Astrocyte (in vitro differentiated cells and primary cell): ENCODE data around the gene CLDN6. TPM values are rescaled to one million over a fixed set of nuclear protein-coding genes. Genes with fewer than 3 reads are reported as not detected.

Experiments used
- DNase-seq: peaks from one replicate; pipeline ENCODE4 v3.0.0-alpha.2; 2010; ENCODE audit warnings: low read depth
- FAIRE-seq: peaks from 2 replicates; lab custom pipeline; 2011; peaks lifted over from hg19 to GRCh38; lab: Jason Lieb, UNC
- H2AFZ ChIP-seq: 2 replicates; pipeline ENCODE4 v1.6.0; 2012; ENCODE audit warnings: low read depth, low read length, inconsistent platforms
- H3K27ac ChIP-seq: 2 replicates; pipeline ENCODE4 v1.5.1; 2011; ENCODE audit warnings: low read depth, low read length, inconsistent platforms
- H3K27me3 ChIP-seq: 2 replicates; pipeline ENCODE4 v1.6.0; 2011; ENCODE audit warnings: low read length, inconsistent platforms; ENCODE audit not compliant: insufficient read depth
- H3K36me3 ChIP-seq: 2 replicates; pipeline ENCODE4 v1.5.1; 2011; ENCODE audit warnings: low read length, inconsistent platforms; ENCODE audit not compliant: insufficient read depth
- H3K4me1 ChIP-seq: 2 replicates; pipeline ENCODE4 v1.5.1; 2011; ENCODE audit warnings: low read length, inconsistent platforms; ENCODE audit not compliant: insufficient read depth
- H3K4me2 ChIP-seq: 2 replicates; pipeline ENCODE4 v1.6.0; 2012; ENCODE audit warnings: low read length, inconsistent platforms
- H3K4me3 ChIP-seq: 2 replicates; pipeline ENCODE4 v1.5.1; 2011; ENCODE audit warnings: low read depth, mild to moderate bottlenecking, low read length, inconsistent platforms; ENCODE audit not compliant: insufficient read depth
- H3K79me2 ChIP-seq: 2 replicates; pipeline ENCODE4 v1.6.0; 2012; ENCODE audit warnings: mild to moderate bottlenecking, low read length, inconsistent platforms; ENCODE audit not compliant: insufficient read depth
- H3K9ac ChIP-seq: 2 replicates; pipeline ENCODE4 v1.6.0; 2012; ENCODE audit warnings: mild to moderate bottlenecking, low read length, inconsistent platforms
- H3K9me3 ChIP-seq: 2 replicates; pipeline ENCODE4 v1.5.1; 2012; ENCODE audit warnings: low read depth, mild to moderate bottlenecking, low read length, inconsistent platforms; ENCODE audit not compliant: insufficient read depth
- H4K20me1 ChIP-seq: 2 replicates; pipeline ENCODE4 v1.6.0; 2012; ENCODE audit warnings: low read length, inconsistent platforms; ENCODE audit not compliant: insufficient read depth
- H3K27ac Mint-ChIP-seq: one replicate; pipeline ENCODE4 v1.8.0; 2021; ENCODE audit warnings: mild to moderate bottlenecking, mixed read lengths; ENCODE audit not compliant: unreplicated experiment
- H3K27me3 Mint-ChIP-seq: one replicate; pipeline ENCODE4 v1.8.0; 2021; ENCODE audit warnings: low read depth, mixed read lengths; ENCODE audit not compliant: unreplicated experiment
- H3K36me3 Mint-ChIP-seq: one replicate; pipeline ENCODE4 v1.8.0; 2021; ENCODE audit warnings: low read depth, mixed read lengths; ENCODE audit not compliant: unreplicated experiment
- H3K4me1 Mint-ChIP-seq: one replicate; pipeline ENCODE4 v1.8.0; 2021; ENCODE audit warnings: low read depth, mixed read lengths; ENCODE audit not compliant: unreplicated experiment
- H3K4me3 Mint-ChIP-seq: one replicate; pipeline ENCODE4 v1.8.0; 2021; ENCODE audit warnings: mild to moderate bottlenecking, moderate library complexity, mixed read lengths; ENCODE audit not compliant: unreplicated experiment
- H3K9me3 Mint-ChIP-seq: one replicate; pipeline ENCODE4 v1.8.0; 2021; ENCODE audit warnings: mild to moderate bottlenecking, mixed read lengths; ENCODE audit not compliant: unreplicated experiment
- EZH2 ChIP-seq: IDR thresholded peaks from 2 replicates; pipeline ENCODE4 v1.6.1; 2012; ENCODE audit warnings: mild to moderate bottlenecking, low read length, inconsistent platforms; ENCODE audit not compliant: insufficient read depth
- total RNA-seq: library from RNA; stranded (reverse); gene quantifications from 2 replicates; pipeline ENCODE4 v1.2.1, GENCODE V29; 2021
- TF ChIP-seq, protein P1 (sequence below): IDR thresholded peaks from 2 replicates; pipeline ENCODE4 v1.5.1; 2011; ENCODE audit warnings: low read depth, mild to moderate bottlenecking, inconsistent platforms, low read length, moderate library complexity; ENCODE audit not compliant: insufficient read depth

The CLDN6 gene
- total RNA-seq, 1 donor from 2014 or later: 584 TPM

- DNase-seq: no peak
- H3K4me3 Mint-ChIP-seq: no peak overlapping the region
- Histone ChIP-seq H3K4me2 (no peak overlapping the region), H3K4me1 (peaks cover 22% of the 10 kb centered on the region), H3K36me3 (no peaks in the 10 kb centered on the region), H3K9ac (no peak overlapping the region), H3K27me3 (peaks cover 40% of the 10 kb centered on the region), H3K79me2 (no peaks in the 10 kb centered on the region), H3K4me3 (no peak overlapping the region), H3K27ac (no peak overlapping the region), H4K20me1 (peaks cover 5% of the 10 kb centered on the region), H2AFZ (no peak overlapping the region), H3K9me3 (no peaks in the 10 kb centered on the region)
- no peaks in the 10 kb centered on the region for H3K9me3 Mint-ChIP-seq
- TF ChIP-seq, protein P1, sequence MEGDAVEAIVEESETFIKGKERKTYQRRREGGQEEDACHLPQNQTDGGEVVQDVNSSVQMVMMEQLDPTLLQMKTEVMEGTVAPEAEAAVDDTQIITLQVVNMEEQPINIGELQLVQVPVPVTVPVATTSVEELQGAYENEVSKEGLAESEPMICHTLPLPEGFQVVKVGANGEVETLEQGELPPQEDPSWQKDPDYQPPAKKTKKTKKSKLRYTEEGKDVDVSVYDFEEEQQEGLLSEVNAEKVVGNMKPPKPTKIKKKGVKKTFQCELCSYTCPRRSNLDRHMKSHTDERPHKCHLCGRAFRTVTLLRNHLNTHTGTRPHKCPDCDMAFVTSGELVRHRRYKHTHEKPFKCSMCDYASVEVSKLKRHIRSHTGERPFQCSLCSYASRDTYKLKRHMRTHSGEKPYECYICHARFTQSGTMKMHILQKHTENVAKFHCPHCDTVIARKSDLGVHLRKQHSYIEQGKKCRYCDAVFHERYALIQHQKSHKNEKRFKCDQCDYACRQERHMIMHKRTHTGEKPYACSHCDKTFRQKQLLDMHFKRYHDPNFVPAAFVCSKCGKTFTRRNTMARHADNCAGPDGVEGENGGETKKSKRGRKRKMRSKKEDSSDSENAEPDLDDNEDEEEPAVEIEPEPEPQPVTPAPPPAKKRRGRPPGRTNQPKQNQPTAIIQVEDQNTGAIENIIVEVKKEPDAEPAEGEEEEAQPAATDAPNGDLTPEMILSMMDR: no peak
- TF ChIP-seq EZH2: peak; percentile 80
- no peak for FAIRE-seq
- no peak overlapping the region for H3K27ac Mint-ChIP-seq
- H3K27me3 Mint-ChIP-seq: no peaks in the 10 kb centered on the region
- H3K36me3 Mint-ChIP-seq: peaks cover 3% of the 10 kb centered on the region
- H3K4me1 Mint-ChIP-seq: peaks cover 24% of the 10 kb centered on the region
Measured at GRCh38 chr16:3012246-3012645, 5.7 kb downstream of the CLDN6 start.

- DNase-seq (no peak), FAIRE-seq (no peak)
- H3K4me2 ChIP-seq: no peak overlapping the region
- no peak overlapping the region for H2AFZ ChIP-seq
- Mint-ChIP-seq H3K9me3 (no peaks in the 10 kb centered on the region), H3K36me3 (peaks cover 3% of the 10 kb centered on the region), H3K4me3 (no peak overlapping the region), H3K27ac (no peak overlapping the region), H3K27me3 (peaks cover 2% of the 10 kb centered on the region), H3K4me1 (peaks cover 19% of the 10 kb centered on the region)
- H3K27ac ChIP-seq: no peak overlapping the region
- no peaks in the 10 kb centered on the region for H3K36me3 ChIP-seq
- H3K9ac ChIP-seq: no peak overlapping the region
- H3K79me2 ChIP-seq: no peaks in the 10 kb centered on the region
- H3K4me1 ChIP-seq: peaks cover 22% of the 10 kb centered on the region
- H3K9me3 ChIP-seq: no peaks in the 10 kb centered on the region
- H3K4me3 ChIP-seq: no peak overlapping the region
- H3K27me3 ChIP-seq: peaks cover 47% of the 10 kb centered on the region
- H4K20me1 ChIP-seq: peaks cover 5% of the 10 kb centered on the region
- TF ChIP-seq EZH2: no peak
- TF ChIP-seq, protein P1: no peak
Measured at GRCh38 chr16:3010510-3010909, 7.5 kb downstream of the CLDN6 start.

GRCh38 chr16:3009568-3010390, 8.2 kb downstream of the CLDN6 start:
- Histone ChIP-seq H3K4me2 (peak overlapping the region; percentile 41), H2AFZ (peak overlapping the region; percentile 18), H3K27ac (no peak overlapping the region), H3K9me3 (no peaks in the 10 kb centered on the region), H3K9ac (no peak overlapping the region), H3K4me3 (no peak overlapping the region), H3K27me3 (peaks cover 50% of the 10 kb centered on the region), H3K4me1 (peaks cover 22% of the 10 kb centered on the region), H3K79me2 (no peaks in the 10 kb centered on the region), H4K20me1 (peaks cover 5% of the 10 kb centered on the region), H3K36me3 (no peaks in the 10 kb centered on the region)
- H3K27ac Mint-ChIP-seq: peak overlapping the region; percentile 18
- peak overlapping the region; percentile 34 for H3K4me3 Mint-ChIP-seq
- no peaks in the 10 kb centered on the region for H3K9me3 Mint-ChIP-seq
- H3K4me1 Mint-ChIP-seq: peaks cover 17% of the 10 kb centered on the region
- no peak for TF ChIP-seq EZH2
- TF ChIP-seq, protein P1: no peak
- peaks cover 2% of the 10 kb centered on the region for H3K27me3 Mint-ChIP-seq
- FAIRE-seq (no peak), DNase-seq (no peak)
- H3K36me3 Mint-ChIP-seq: no peaks in the 10 kb centered on the region
